Measurements from ENCODE around the gene RSPH1. TPM values are rescaled to one million over a fixed set of nuclear protein-coding genes. Genes with fewer than 3 reads are reported as not detected.

The RSPH1 gene
- total RNA-seq, 1 donor, result not detected

GRCh38 chr21:42541174-42541573, 45.1 kb upstream of the RSPH1 start:
- DNase-seq (ENCODE audit: insufficient read length, low spot score, missing footprints), result no peak
- no peaks in the 10 kb centered on the region for H3K36me3 ChIP-seq (ENCODE audit: insufficient read depth, low read length)
- H3K4me1 ChIP-seq (ENCODE audit: insufficient read depth, low read length), result no peaks in the 10 kb centered on the region
- no peaks in the 10 kb centered on the region for H3K79me2 ChIP-seq (ENCODE audit: insufficient read depth, low read length)
- H3K4me3 ChIP-seq (ENCODE audit: insufficient read depth, low read length), result no peak overlapping the region
- no peaks in the 10 kb centered on the region for H3K9me3 ChIP-seq (ENCODE audit: low read depth, low read length)
- peaks cover 6% of the 10 kb centered on the region for H3K27me3 ChIP-seq (ENCODE audit: insufficient read depth, low read length)
- no peak for TF ChIP-seq CTCF (IDR thresholded peaks at IDR 0.05; ENCODE audit: extremely low read depth, low read depth, low read length)
- no peaks in the 10 kb centered on the region for H4K20me1 ChIP-seq (ENCODE audit: insufficient read depth, low read length)
- no peak overlapping the region for H2AFZ ChIP-seq (ENCODE audit: low read length)
- H3K27ac ChIP-seq (ENCODE audit: low read depth, low read length), result no peak overlapping the region
- H3K4me2 ChIP-seq (ENCODE audit: insufficient read depth, low read length), result no peak overlapping the region

- DNase-seq (ENCODE audit: insufficient read length, low spot score, missing footprints), result no peak
- no peak for TF ChIP-seq CTCF (IDR thresholded peaks at IDR 0.05; ENCODE audit: extremely low read depth, low read depth, low read length)
- Histone ChIP-seq H3K79me2 (ENCODE audit: insufficient read depth, low read length) (no peaks in the 10 kb centered on the region), H3K27ac (ENCODE audit: low read depth, low read length) (no peak overlapping the region), H3K4me1 (ENCODE audit: insufficient read depth, low read length) (no peaks in the 10 kb centered on the region), H3K27me3 (ENCODE audit: insufficient read depth, low read length) (peaks cover 6% of the 10 kb centered on the region), H4K20me1 (ENCODE audit: insufficient read depth, low read length) (no peaks in the 10 kb centered on the region), H3K4me3 (ENCODE audit: insufficient read depth, low read length) (no peak overlapping the region), H3K9me3 (ENCODE audit: low read depth, low read length) (no peaks in the 10 kb centered on the region), H2AFZ (ENCODE audit: low read length) (no peak overlapping the region), H3K4me2 (ENCODE audit: insufficient read depth, low read length) (no peak overlapping the region), H3K36me3 (ENCODE audit: insufficient read depth, low read length) (no peaks in the 10 kb centered on the region)
These were observed 44.4 kb upstream of the RSPH1 start for GRCh38 chr21:42540396-42540795.

- no peak for DNase-seq (ENCODE audit: insufficient read length, low spot score, missing footprints)
- TF ChIP-seq CTCF (IDR thresholded peaks at IDR 0.05; ENCODE audit: extremely low read depth, low read depth, low read length), result no peak
- H4K20me1 ChIP-seq (ENCODE audit: insufficient read depth, low read length), result no peaks in the 10 kb centered on the region
- H3K4me2 ChIP-seq (ENCODE audit: insufficient read depth, low read length), result no peak overlapping the region
- no peak overlapping the region for H2AFZ ChIP-seq (ENCODE audit: low read length)
- no peaks in the 10 kb centered on the region for H3K4me1 ChIP-seq (ENCODE audit: insufficient read depth, low read length)
- no peaks in the 10 kb centered on the region for H3K9me3 ChIP-seq (ENCODE audit: low read depth, low read length)
- peaks cover 6% of the 10 kb centered on the region for H3K27me3 ChIP-seq (ENCODE audit: insufficient read depth, low read length)
- no peaks in the 10 kb centered on the region for H3K36me3 ChIP-seq (ENCODE audit: insufficient read depth, low read length)
- H3K27ac ChIP-seq (ENCODE audit: low read depth, low read length), result no peak overlapping the region
- H3K79me2 ChIP-seq (ENCODE audit: insufficient read depth, low read length), result no peaks in the 10 kb centered on the region
- H3K4me3 ChIP-seq (ENCODE audit: insufficient read depth, low read length), result no peak overlapping the region
These were observed 43.9 kb upstream of the RSPH1 start for GRCh38 chr21:42539931-42540343.

GRCh38 chr21:42539342-42539741, 43.3 kb upstream of the RSPH1 start:
- TF ChIP-seq CTCF (IDR thresholded peaks at IDR 0.05; ENCODE audit: extremely low read depth, low read depth, low read length), result no peak
- no peak for DNase-seq (ENCODE audit: insufficient read length, low spot score, missing footprints)
- no peaks in the 10 kb centered on the region for H3K9me3 ChIP-seq (ENCODE audit: low read depth, low read length)
- no peaks in the 10 kb centered on the region for H3K4me1 ChIP-seq (ENCODE audit: insufficient read depth, low read length)
- H2AFZ ChIP-seq (ENCODE audit: low read length), result no peak overlapping the region
- peaks cover 6% of the 10 kb centered on the region for H3K27me3 ChIP-seq (ENCODE audit: insufficient read depth, low read length)
- H3K27ac ChIP-seq (ENCODE audit: low read depth, low read length), result no peak overlapping the region
- H3K36me3 ChIP-seq (ENCODE audit: insufficient read depth, low read length), result no peaks in the 10 kb centered on the region
- H3K4me2 ChIP-seq (ENCODE audit: insufficient read depth, low read length), result no peak overlapping the region
- H3K4me3 ChIP-seq (ENCODE audit: insufficient read depth, low read length), result no peak overlapping the region
- no peaks in the 10 kb centered on the region for H4K20me1 ChIP-seq (ENCODE audit: insufficient read depth, low read length)
- H3K79me2 ChIP-seq (ENCODE audit: insufficient read depth, low read length), result no peaks in the 10 kb centered on the region
